HepG2 (cell line): Measurements from ENCODE around the gene CLIP2. TPM values are rescaled to one million over a fixed set of nuclear protein-coding genes. Genes with fewer than 3 reads are reported as not detected.

Experiments
- DMAP1 ChIP-seq: IDR thresholded peaks from 2 replicates; pipeline ENCODE4 v1.6.1; 2016
- JDP2 ChIP-seq: sonication (generic); formaldehyde crosslinking; IDR thresholded peaks from 2 replicates; pipeline ENCODE4 v1.8.1; 2022; ENCODE audit warnings: missing genetic modification reagents, borderline replicate concordance
- KDM5B ChIP-seq: sonication (generic); formaldehyde crosslinking; IDR thresholded peaks from 2 replicates; pipeline ENCODE4 v1.4.0; 2020; ENCODE audit warnings: missing genetic modification reagents, mild to moderate bottlenecking, borderline replicate concordance
- MTA3 ChIP-seq: sonication (generic); formaldehyde crosslinking; IDR thresholded peaks from 2 replicates; pipeline ENCODE4 v1.4.0; 2020; ENCODE audit warnings: missing genetic modification reagents
- RARA ChIP-seq: IDR thresholded peaks from 2 replicates; pipeline ENCODE4 v1.6.1; 2016; ENCODE audit warnings: missing genetic modification reagents, missing compliant biosample characterization
- ZFAT ChIP-seq: sonication (generic); formaldehyde crosslinking; conservative IDR thresholded peaks from 2 replicates; pipeline ENCODE4 v1.8.1; 2023; ENCODE audit warnings: missing genetic modification reagents, inconsistent platforms
- ZFP90 ChIP-seq: sonication (generic); formaldehyde crosslinking; IDR thresholded peaks from 2 replicates; pipeline ENCODE4 v1.8.0; 2022; ENCODE audit warnings: missing genetic modification reagents, mild to moderate bottlenecking, inconsistent platforms, borderline replicate concordance
- ZNF589 ChIP-seq: sonication (generic); formaldehyde crosslinking; conservative IDR thresholded peaks from 2 replicates; pipeline ENCODE4 v1.8.0; 2022; ENCODE audit warnings: mild to moderate bottlenecking, moderate library complexity, missing genetic modification reagents
- ZNF782 ChIP-seq: sonication (generic); formaldehyde crosslinking; IDR thresholded peaks from 2 replicates; pipeline ENCODE4 v1.4.0; 2020; ENCODE audit warnings: missing genetic modification reagents, mild to moderate bottlenecking, borderline replicate concordance
- ZSCAN22 ChIP-seq: sonication (generic); formaldehyde crosslinking; IDR thresholded peaks from 2 replicates; pipeline ENCODE4 v1.4.0; 2020; ENCODE audit warnings: mild to moderate bottlenecking, missing genetic modification reagents
- polyA plus RNA-seq, 8 experiments: library from polyadenylated mRNA; depleted of rRNA in 3 of 8; stranded (reverse) in 7 of 8; unstranded in 1 of 8; fragments of >200 nt; fragmentation: Illumina TruSeq in 4 of 8; extraction: Trizol in 4 of 8; gene quantifications; 2 replicates each; pipeline versions ENCODE4 v1.2.1 to v1.2.3, GENCODE V29; 2011 to 2016; ENCODE audit warnings: low read depth in 4 of 8, missing spikeins in 1 of 8, mixed read lengths in 1 of 8; ENCODE audit not compliant: insufficient read depth in 1 of 8
- total RNA-seq, 5 experiments: library from RNA; depleted of rRNA; stranded (reverse); fragments of >200 nt; fragmentation: Illumina TruSeq; extraction: Trizol; gene quantifications; 2 replicates each; pipeline ENCODE4 v1.2.3, GENCODE V29; 2016; ENCODE audit warnings: low read depth in 1 of 5
- TF ChIP-seq, protein P1 (sequence below): sonication (generic); formaldehyde crosslinking; IDR thresholded peaks from 2 replicates; pipeline ENCODE4 v1.4.0; 2020; ENCODE audit warnings: mild to moderate bottlenecking, missing genetic modification reagents
- TF ChIP-seq, protein P2 (sequence below): sonication (generic); formaldehyde crosslinking; IDR thresholded peaks from 2 replicates; pipeline ENCODE4 v1.9.0; 2021; ENCODE audit warnings: missing genetic modification reagents, borderline replicate concordance
- TF ChIP-seq, protein P3 (sequence below): sonication (generic); formaldehyde crosslinking; IDR thresholded peaks from 2 replicates; pipeline ENCODE4 v1.5.1; 2020; ENCODE audit warnings: mild to moderate bottlenecking, missing genetic modification reagents
- TF ChIP-seq, protein P4 (sequence below): sonication (generic); formaldehyde crosslinking; IDR thresholded peaks from 2 replicates; pipeline ENCODE4 v1.8.1; 2022; ENCODE audit warnings: low read depth, mild to moderate bottlenecking, missing genetic modification reagents
- TF ChIP-seq, protein P5 (sequence below): IDR thresholded peaks from 2 replicates; pipeline ENCODE4 v1.6.1; 2016; ENCODE audit warnings: control low read depth

Gene CLIP2
- total and polyA plus RNA-seq, 2 of the 13 experiments (the other 11 are each of a cell fraction or from before 2014, with no cell fraction given), result 6.5 to 17.4 TPM

DNA sequence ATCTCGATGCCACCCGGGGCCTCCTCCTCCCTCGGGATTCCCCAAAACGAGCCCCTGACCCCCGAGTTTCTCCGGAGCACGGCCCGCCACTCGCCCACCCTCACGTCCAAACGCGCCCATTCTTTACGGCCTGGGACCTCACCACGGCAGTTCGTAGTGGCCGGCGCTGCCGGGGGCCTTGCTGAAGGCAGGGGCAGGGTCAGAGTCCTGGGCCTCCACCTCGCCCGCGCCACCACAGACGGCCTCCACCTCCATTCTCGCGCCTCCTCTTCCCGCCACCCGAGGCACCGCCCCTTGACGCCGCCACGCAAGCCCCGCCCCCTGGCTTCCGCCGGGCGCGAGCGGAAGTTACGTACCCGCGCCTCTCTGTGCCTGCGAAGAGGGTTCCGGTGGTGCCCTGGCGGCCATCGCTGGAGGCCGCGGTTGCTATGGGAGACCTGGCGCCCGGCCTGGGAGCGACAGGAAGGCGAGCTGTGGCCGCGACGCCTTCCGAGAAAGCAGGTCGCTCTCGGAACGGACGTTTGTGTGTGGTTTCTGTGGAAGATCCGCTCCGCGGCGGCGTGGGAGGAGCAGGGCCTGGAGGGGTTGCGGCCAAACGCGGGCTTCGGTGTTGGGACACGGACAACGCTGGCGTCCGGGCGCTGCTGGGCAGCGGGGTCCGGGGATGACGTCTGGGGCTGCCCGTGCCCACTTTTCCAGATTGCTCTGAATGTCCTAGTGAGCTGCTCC, 34.9 kb upstream of the CLIP2 start, which contains the start of gene RFC2 (continued):
- TF ChIP-seq, protein P1, sequence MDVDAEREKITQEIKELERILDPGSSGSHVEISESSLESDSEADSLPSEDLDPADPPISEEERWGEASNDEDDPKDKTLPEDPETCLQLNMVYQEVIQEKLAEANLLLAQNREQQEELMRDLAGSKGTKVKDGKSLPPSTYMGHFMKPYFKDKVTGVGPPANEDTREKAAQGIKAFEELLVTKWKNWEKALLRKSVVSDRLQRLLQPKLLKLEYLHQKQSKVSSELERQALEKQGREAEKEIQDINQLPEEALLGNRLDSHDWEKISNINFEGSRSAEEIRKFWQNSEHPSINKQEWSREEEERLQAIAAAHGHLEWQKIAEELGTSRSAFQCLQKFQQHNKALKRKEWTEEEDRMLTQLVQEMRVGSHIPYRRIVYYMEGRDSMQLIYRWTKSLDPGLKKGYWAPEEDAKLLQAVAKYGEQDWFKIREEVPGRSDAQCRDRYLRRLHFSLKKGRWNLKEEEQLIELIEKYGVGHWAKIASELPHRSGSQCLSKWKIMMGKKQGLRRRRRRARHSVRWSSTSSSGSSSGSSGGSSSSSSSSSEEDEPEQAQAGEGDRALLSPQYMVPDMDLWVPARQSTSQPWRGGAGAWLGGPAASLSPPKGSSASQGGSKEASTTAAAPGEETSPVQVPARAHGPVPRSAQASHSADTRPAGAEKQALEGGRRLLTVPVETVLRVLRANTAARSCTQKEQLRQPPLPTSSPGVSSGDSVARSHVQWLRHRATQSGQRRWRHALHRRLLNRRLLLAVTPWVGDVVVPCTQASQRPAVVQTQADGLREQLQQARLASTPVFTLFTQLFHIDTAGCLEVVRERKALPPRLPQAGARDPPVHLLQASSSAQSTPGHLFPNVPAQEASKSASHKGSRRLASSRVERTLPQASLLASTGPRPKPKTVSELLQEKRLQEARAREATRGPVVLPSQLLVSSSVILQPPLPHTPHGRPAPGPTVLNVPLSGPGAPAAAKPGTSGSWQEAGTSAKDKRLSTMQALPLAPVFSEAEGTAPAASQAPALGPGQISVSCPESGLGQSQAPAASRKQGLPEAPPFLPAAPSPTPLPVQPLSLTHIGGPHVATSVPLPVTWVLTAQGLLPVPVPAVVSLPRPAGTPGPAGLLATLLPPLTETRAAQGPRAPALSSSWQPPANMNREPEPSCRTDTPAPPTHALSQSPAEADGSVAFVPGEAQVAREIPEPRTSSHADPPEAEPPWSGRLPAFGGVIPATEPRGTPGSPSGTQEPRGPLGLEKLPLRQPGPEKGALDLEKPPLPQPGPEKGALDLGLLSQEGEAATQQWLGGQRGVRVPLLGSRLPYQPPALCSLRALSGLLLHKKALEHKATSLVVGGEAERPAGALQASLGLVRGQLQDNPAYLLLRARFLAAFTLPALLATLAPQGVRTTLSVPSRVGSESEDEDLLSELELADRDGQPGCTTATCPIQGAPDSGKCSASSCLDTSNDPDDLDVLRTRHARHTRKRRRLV (CRISPR knock-in tag), result 0 out of 2 replicates have a peak, but pooled peaks have one; percentile 54
- TF ChIP-seq ZFAT (CRISPR knock-in tag) (no peak), MTA3 (no peak), KDM5B (CRISPR knock-in tag) (peak; percentile 94), JDP2 (CRISPR knock-in tag) (no peak), ZFP90 (CRISPR knock-in tag) (no peak; the same call in 1 of the 2 replicates), DMAP1 (CRISPR knock-in tag) (peak; percentile 85), RARA (CRISPR knock-in tag) (0 out of 2 replicates have a peak, but pooled peaks have one; percentile 37), ZSCAN22 (CRISPR knock-in tag) (peak; percentile 63; the same call in 1 of the 2 replicates), ZNF589 (CRISPR knock-in tag) (peak; percentile 79; the same call in 1 of the 2 replicates), ZNF782 (0 out of 2 replicates have a peak, but pooled peaks have one; percentile 51)
- TF ChIP-seq, protein P2, sequence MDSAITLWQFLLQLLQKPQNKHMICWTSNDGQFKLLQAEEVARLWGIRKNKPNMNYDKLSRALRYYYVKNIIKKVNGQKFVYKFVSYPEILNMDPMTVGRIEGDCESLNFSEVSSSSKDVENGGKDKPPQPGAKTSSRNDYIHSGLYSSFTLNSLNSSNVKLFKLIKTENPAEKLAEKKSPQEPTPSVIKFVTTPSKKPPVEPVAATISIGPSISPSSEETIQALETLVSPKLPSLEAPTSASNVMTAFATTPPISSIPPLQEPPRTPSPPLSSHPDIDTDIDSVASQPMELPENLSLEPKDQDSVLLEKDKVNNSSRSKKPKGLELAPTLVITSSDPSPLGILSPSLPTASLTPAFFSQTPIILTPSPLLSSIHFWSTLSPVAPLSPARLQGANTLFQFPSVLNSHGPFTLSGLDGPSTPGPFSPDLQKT, result no peak
- TF ChIP-seq, protein P3, sequence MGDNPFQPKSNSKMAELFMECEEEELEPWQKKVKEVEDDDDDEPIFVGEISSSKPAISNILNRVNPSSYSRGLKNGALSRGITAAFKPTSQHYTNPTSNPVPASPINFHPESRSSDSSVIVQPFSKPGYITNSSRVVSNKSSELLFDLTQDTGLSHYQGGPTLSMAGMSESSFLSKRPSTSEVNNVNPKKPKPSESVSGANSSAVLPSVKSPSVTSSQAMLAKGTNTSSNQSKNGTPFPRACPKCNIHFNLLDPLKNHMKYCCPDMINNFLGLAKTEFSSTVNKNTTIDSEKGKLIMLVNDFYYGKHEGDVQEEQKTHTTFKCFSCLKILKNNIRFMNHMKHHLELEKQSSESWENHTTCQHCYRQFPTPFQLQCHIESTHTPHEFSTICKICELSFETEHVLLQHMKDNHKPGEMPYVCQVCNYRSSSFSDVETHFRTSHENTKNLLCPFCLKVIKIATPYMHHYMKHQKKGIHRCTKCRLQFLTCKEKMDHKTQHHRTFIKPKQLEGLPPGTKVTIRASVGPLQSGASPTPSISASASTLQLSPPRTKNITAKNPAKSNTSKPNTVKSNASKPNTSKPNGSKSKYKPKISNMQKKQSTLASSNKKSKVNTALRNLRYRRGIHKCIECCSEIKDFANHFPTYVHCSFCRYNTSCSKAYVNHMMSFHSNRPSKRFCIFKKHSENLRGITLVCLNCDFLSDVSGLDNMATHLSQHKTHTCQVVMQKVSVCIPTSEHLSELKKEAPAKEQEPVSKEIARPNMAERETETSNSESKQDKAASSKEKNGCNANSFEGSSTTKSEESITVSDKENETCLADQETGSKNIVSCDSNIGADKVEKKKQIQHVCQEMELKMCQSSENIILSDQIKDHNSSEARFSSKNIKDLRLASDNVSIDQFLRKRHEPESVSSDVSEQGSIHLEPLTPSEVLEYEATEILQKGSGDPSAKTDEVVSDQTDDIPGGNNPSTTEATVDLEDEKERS (CRISPR knock-in tag), result 0 out of 2 replicates have a peak, but pooled peaks have one; percentile 36
- TF ChIP-seq, protein P4, sequence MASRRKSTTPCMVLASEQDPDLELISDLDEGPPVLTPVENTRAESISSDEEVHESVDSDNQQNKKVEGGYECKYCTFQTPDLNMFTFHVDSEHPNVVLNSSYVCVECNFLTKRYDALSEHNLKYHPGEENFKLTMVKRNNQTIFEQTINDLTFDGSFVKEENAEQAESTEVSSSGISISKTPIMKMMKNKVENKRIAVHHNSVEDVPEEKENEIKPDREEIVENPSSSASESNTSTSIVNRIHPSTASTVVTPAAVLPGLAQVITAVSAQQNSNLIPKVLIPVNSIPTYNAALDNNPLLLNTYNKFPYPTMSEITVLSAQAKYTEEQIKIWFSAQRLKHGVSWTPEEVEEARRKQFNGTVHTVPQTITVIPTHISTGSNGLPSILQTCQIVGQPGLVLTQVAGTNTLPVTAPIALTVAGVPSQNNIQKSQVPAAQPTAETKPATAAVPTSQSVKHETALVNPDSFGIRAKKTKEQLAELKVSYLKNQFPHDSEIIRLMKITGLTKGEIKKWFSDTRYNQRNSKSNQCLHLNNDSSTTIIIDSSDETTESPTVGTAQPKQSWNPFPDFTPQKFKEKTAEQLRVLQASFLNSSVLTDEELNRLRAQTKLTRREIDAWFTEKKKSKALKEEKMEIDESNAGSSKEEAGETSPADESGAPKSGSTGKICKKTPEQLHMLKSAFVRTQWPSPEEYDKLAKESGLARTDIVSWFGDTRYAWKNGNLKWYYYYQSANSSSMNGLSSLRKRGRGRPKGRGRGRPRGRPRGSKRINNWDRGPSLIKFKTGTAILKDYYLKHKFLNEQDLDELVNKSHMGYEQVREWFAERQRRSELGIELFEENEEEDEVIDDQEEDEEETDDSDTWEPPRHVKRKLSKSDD (CRISPR knock-in tag), result peak; percentile 94
- TF ChIP-seq, protein P5, sequence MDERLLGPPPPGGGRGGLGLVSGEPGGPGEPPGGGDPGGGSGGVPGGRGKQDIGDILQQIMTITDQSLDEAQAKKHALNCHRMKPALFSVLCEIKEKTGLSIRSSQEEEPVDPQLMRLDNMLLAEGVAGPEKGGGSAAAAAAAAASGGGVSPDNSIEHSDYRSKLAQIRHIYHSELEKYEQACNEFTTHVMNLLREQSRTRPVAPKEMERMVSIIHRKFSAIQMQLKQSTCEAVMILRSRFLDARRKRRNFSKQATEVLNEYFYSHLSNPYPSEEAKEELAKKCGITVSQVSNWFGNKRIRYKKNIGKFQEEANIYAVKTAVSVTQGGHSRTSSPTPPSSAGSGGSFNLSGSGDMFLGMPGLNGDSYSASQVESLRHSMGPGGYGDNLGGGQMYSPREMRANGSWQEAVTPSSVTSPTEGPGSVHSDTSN (CRISPR knock-in tag), result no peak
